Neural crest cell (in vitro differentiated cells): ENCODE measurements around the gene SREK1. TPM values are rescaled to one million over a fixed set of nuclear protein-coding genes. Genes with fewer than 3 reads are reported as not detected.
A peak's percentile ranks its signal among the peaks of the same experiment; 100 is the strongest.
"Not testable (repeated sequence)": the region's sequence is repeated elsewhere in the genome, so short reads cannot be mapped to it uniquely, and the experiment has no call there.

Experiments used
- DNase-seq: peaks from one replicate; pipeline ENCODE4 v3.0.0; 2021; ENCODE audit warnings: low read depth, mixed read lengths, low spot score
- H3K27ac Mint-ChIP-seq: one replicate; pipeline ENCODE4 v1.8.0; 2021; ENCODE audit warnings: mild to moderate bottlenecking, mixed read lengths; ENCODE audit not compliant: unreplicated experiment
- H3K27me3 Mint-ChIP-seq: 2 replicates; pipeline ENCODE4 v1.8.0; 2021; ENCODE audit warnings: low read depth, mild to moderate bottlenecking, mixed read lengths
- H3K36me3 Mint-ChIP-seq: 2 replicates; pipeline ENCODE4 v1.8.0; 2021; ENCODE audit warnings: low read depth, mild to moderate bottlenecking, mixed read lengths
- H3K4me1 Mint-ChIP-seq: 2 replicates; pipeline ENCODE4 v1.8.0; 2021; ENCODE audit warnings: mixed read lengths
- H3K4me3 Mint-ChIP-seq: one replicate; pipeline ENCODE4 v1.8.0; 2021; ENCODE audit warnings: mild to moderate bottlenecking, mixed read lengths
- H3K9me3 Mint-ChIP-seq: 2 replicates; pipeline ENCODE4 v1.8.0; 2021; ENCODE audit warnings: mixed read lengths
- CTCF ChIP-seq: fragments of 200-600 bp; sonication (generic); conservative IDR thresholded peaks from 2 replicates; pipeline ENCODE4 v1.5.0; 2021; ENCODE audit warnings: antibody characterized with exemption, mild to moderate bottlenecking
- total RNA-seq: library from RNA; stranded (reverse); gene quantifications from 2 replicates; pipeline ENCODE4 v1.2.1, GENCODE V29; 2021

SREK1 gene
- total RNA-seq, 1 donor from 2014 or later: 91.1 TPM

- H3K27ac Mint-ChIP-seq: no peak overlapping the region
- H3K4me3 Mint-ChIP-seq: no peak overlapping the region
- no peaks in the 10 kb centered on the region for H3K4me1 Mint-ChIP-seq
- no peak for DNase-seq
- H3K36me3 Mint-ChIP-seq: no peaks in the 10 kb centered on the region
- no peaks in the 10 kb centered on the region for H3K27me3 Mint-ChIP-seq
- TF ChIP-seq CTCF: no peak
- no peaks in the 10 kb centered on the region for H3K9me3 Mint-ChIP-seq
These were observed 63.9 kb downstream of the SREK1 start for GRCh38 chr5:66207800-66208561.

- Mint-ChIP-seq H3K36me3 (no peaks in the 10 kb centered on the region), H3K27me3 (no peaks in the 10 kb centered on the region), H3K27ac (peak overlapping the region; percentile 83), H3K9me3 (no peaks in the 10 kb centered on the region), H3K4me1 (no peaks in the 10 kb centered on the region), H3K4me3 (no peak overlapping the region)
- DNase-seq: no peak
- no peak for TF ChIP-seq CTCF
These were observed 65.2 kb downstream of the SREK1 start for GRCh38 chr5:66209350-66209749.

DNA sequence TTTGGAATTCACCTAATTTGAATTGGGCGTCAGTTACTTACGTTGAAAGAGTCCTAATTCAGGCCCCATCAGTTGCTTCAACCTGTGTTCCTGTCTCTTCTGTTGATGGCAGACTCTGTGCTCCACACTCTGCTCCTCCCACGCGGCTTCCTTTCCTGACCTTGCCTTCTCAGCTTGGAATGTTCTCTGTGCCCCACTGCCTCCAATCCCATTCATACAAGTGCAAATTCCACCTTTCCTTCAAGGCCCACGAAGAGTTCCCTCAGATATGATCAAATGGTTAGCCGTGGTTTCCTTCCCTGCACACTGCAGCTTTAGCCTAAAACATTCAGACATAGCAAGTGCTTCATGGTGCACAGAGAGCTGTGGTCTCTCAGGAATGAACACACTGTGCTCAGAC lies 65.7 kb downstream of the SREK1 start:
- H3K27me3 Mint-ChIP-seq: no peaks in the 10 kb centered on the region
- no peaks in the 10 kb centered on the region for H3K4me1 Mint-ChIP-seq
- DNase-seq: no peak
- no peaks in the 10 kb centered on the region for H3K36me3 Mint-ChIP-seq
- no peak overlapping the region for H3K4me3 Mint-ChIP-seq
- TF ChIP-seq CTCF: no peak
- H3K9me3 Mint-ChIP-seq: no peaks in the 10 kb centered on the region
- peak overlapping the region; percentile 31 for H3K27ac Mint-ChIP-seq

- Mint-ChIP-seq H3K4me1 (no peaks in the 10 kb centered on the region), H3K36me3 (no peaks in the 10 kb centered on the region), H3K9me3 (peaks cover 6% of the 10 kb centered on the region), H3K27ac (no peak overlapping the region), H3K4me3 (no peak overlapping the region), H3K27me3 (no peaks in the 10 kb centered on the region)
- DNase-seq: no peak
- TF ChIP-seq CTCF: no peak
These were observed 69.4 kb downstream of the SREK1 start for GRCh38 chr5:66213533-66213932.

- H3K9me3 Mint-ChIP-seq: peaks cover 23% of the 10 kb centered on the region
- H3K4me1 Mint-ChIP-seq: peaks cover 8% of the 10 kb centered on the region
- no peak for TF ChIP-seq CTCF
- H3K27ac Mint-ChIP-seq: peak overlapping the region; percentile 6
- no peak overlapping the region for H3K4me3 Mint-ChIP-seq
- H3K27me3 Mint-ChIP-seq: no peaks in the 10 kb centered on the region
- peaks cover 6% of the 10 kb centered on the region for H3K36me3 Mint-ChIP-seq
- no peak for DNase-seq
These were observed 78.4 kb downstream of the SREK1 start for GRCh38 chr5:66222455-66222854.

- H3K4me1 Mint-ChIP-seq: peaks cover 10% of the 10 kb centered on the region
- not testable (repeated sequence) for H3K36me3 Mint-ChIP-seq, H3K4me3 Mint-ChIP-seq, H3K27ac Mint-ChIP-seq, DNase-seq, H3K27me3 Mint-ChIP-seq
- peaks cover 18% of the 10 kb centered on the region for H3K9me3 Mint-ChIP-seq
These were observed 78.8 kb downstream of the SREK1 start for GRCh38 chr5:66222896-66223295.
